GOT3 (cell line): ENCODE results near the gene METTL23.

Source experiments
- DNase-seq: peaks from one replicate; lab custom pipeline; 2025; ENCODE audit warnings: mixed read lengths; lab: John Stamatoyannopoulos, UW

The METTL23 gene, protein sequence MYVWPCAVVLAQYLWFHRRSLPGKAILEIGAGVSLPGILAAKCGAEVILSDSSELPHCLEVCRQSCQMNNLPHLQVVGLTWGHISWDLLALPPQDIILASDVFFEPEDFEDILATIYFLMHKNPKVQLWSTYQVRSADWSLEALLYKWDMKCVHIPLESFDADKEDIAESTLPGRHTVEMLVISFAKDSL

GRCh38 chr17:76726776-76727718 lies at the start of gene METTL23:
TSS of gene METTL23 (plus strand) at chr17:76726839. CDS start at chr17:76729711, 2,872 bp downstream.
- DNase-seq: no peak

DNA sequence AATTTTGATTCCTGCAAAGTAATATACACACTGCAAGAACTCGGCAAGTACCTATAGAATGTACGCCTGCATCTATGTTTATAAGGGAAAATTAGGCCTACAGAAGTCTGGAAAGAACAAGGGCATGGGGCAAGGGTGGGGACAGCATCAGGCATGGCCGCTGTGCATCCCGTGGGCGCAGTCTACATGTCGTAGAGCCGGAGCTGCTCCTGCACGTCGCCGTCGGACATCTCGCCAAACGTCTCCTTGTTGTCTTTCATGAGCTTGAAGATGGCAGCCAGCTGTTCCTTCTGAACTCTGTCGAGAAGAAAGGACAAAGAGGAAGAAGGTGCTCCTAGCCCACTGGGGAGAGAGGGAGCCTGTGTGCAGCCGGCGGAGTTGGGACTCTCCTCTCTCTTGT lies 49.2 kb upstream of the METTL23 start:
- DNase-seq: no peak

DNA sequence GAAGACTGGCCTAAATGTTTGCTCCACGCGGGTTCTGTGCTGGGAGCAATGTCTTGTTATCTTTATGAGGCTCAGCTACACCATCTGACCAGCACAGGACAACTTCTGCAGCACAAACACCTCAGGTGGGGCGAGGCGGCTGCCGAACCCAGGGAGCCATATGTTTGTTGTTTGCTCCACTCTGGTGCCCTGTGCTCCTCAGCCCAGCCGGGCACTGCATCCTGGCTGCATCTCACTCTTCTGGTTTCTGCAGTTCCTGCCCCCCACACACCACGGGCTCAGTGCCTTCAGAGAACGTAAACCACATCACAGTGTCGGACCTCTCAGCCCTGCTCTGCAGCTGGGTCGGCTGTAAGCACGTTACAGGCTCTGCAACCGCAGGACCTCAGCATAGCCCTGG lies 48.3 kb upstream of the METTL23 start:
- no peak for DNase-seq

DNA sequence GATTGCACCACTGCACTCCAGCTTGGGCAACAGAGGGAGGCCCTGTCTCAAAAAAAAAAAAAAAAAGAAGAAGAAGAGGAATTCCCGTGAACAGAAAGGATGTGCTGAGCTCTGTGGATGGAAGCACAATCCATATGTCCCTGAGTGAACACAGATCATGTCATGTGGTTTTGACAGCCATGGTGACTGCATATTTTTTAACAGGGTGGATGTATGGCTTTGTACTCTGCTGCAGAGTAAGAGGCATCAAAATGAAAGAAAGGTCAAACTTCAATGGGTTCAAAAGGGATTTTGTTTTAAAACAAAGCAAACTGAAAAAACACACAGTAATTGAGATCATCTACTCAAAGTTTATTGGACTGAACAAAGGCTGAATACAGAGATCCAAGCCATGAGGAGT lies 47.4 kb upstream of the METTL23 start:
- no peak for DNase-seq

DNA sequence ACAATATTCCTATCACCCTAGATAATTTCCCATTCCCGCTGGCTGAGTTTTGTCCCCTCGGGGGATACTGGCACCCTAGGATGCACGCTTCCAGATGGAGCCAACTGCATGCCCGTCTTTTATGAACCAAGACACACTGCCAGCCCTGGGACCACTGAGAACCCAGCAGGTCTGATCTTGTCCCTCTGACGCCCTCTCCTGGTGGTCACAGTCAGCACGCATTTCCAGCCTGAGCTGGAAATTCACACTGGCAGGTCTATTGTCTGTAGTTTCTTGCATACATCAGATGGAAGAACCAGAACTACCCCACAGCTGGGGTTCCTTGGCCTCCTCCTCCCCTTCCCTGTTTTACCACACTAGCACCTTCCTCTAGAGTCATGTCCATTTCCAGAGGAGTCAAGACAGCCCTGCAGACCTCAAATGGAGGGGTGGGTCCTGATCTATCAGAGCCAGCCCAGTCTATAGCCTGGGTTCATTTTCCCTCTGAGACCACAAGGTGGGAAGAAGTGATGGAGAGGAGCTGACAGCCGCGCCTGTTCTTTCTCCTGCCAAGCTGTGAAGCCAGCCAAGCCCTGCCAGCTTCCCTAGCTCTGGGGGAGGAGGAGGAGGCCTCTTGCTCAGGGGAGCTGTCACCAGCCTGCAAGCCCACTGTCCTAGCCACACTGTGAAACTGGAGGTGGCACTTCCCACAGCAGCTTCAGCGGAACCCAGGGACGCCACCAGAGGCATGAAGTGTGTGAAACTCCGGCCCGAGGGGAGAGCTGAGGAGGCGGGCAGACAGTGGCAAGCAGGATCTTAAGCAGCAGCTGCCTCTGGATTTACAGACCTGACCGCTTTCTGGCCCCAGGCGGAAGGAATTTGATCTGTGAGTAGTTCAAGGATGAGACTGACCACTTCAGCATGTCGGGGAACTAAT lies 45.2 kb upstream of the METTL23 start:
- DNase-seq: peak; percentile 8

GRCh38 chr17:76682296-76682695 lies 44.3 kb upstream of the METTL23 start:
- no peak for DNase-seq

- DNase-seq: no peak
Observed at GRCh38 chr17:76683011-76683755, 43.5 kb upstream of the METTL23 start.

DNA sequence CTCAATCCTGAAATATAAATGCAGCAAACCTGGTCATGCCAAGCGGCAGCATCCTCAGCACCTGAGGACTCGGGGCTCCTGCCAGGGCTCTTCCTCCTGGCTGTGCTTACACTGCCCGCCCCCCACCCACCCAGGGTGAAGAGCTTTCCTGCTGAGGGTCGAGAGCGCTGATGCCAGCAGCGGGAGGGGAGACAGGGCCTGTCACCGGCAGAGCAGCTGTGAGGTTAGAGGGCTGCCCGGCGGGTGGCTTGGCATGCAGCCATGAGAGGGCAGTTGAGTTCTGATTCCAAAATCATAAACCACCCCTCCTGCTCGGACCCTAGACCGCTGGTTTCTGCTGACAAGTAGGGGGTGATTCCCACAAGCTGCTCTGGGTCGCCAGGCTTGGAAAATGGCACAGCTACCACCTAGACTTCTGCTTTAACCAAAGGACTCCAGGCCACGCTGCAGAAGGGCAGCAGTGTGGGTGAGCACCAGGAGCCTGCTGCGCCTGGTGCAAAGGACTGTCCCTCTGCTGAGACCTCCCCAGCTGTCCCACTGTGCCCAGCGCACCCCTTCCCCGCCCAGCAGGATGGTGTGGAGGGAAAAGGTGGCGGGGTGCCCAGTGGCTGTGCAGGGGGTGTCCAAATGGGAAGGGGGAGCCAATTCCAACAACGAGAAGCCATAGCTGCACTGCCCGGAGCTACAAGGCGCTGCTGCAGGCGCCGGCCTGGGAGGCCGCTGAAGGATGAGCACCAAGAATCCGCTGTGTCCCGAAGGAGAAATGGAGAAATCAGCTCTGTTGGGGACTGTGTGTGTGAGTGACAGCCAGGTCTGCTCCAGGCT lies 42.5 kb upstream of the METTL23 start:
- no peak for DNase-seq

DNA sequence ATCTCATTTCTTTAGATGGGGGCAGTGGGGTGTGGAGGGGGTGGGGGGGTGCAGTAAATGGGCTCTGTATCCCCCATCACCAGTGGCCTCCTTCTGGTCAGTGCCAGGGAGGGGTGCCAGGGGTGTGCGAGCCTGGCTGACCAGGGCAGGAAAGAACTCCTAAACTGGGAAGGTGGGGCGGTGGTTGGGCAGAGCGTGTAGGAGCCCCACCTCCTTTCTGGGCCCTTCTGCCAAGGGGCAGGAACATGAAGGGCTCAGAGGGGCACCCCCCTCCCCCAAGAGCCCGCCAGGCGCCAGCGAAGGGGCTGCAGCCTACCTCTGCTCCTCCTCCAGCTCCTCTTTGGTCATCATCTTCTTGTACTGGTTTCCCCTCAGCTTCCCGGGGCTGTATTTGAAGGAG lies 41.9 kb upstream of the METTL23 start:
- DNase-seq: no peak

GRCh38 chr17:76685366-76685765 lies 41.3 kb upstream of the METTL23 start:
- no peak for DNase-seq

DNA sequence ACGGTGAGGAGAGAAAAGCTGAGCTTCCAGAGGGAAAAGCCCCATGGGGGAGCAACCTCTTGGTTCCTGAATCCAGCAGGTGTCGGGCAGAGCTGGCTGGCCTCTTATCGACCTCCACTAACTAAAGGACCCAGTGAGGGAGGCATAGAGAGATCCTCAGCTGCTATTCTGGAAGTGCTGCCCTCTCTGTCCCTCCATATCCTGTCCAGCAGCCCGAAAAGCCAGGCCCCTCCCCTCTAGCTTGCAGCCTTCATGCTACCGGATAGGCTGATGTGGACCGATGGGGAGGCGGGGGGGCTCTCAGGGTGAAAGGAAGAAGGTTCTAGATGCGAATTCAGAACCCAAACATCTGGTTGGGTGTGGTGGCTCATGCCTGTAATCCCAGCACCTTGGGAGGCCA lies 40.8 kb upstream of the METTL23 start:
- no peak for DNase-seq

DNA sequence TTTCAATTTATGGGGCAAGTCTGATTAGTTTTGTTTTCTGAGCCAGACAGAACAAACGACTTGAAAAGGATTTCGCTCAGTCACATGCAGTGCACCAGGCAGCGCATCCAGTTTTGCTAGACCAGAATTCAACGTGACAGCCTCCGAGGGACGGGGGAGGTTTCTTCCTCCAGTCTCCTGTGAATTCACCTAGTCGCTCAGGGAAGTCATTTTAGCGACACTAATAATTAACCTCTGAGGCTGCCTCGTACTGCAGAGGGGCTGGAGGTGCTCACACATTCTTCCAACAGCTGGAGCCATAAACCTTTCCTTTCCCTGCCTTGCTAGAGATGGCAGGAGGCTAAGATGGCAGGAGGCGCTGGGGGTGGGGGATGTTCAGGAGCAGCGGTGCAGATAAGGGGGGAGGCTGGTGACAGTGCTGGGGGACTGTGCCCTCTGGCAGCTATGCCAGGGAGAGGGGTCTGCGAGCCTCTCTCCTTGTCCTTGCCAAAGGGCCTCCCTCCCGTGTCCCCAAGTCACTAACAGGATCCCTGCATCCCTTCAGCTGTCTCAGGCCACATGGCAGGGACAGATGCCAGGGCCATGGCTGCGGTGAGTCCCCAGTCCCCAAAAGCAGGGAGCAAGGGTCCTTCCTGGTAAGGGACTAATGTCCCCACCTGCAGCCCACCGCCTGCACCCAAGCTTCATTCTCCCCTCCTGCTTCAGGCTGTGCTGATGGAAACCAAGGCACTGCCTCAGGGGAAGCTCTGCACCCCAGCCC lies 39.9 kb upstream of the METTL23 start:
- DNase-seq: no peak

- no peak for DNase-seq
Observed at GRCh38 chr17:76687298-76688164, 39.1 kb upstream of the METTL23 start.

GRCh38 chr17:76688165-76688622 lies 38.4 kb upstream of the METTL23 start:
- no peak for DNase-seq

- no peak for DNase-seq
Observed at GRCh38 chr17:76689859-76690258, 36.8 kb upstream of the METTL23 start.

DNA sequence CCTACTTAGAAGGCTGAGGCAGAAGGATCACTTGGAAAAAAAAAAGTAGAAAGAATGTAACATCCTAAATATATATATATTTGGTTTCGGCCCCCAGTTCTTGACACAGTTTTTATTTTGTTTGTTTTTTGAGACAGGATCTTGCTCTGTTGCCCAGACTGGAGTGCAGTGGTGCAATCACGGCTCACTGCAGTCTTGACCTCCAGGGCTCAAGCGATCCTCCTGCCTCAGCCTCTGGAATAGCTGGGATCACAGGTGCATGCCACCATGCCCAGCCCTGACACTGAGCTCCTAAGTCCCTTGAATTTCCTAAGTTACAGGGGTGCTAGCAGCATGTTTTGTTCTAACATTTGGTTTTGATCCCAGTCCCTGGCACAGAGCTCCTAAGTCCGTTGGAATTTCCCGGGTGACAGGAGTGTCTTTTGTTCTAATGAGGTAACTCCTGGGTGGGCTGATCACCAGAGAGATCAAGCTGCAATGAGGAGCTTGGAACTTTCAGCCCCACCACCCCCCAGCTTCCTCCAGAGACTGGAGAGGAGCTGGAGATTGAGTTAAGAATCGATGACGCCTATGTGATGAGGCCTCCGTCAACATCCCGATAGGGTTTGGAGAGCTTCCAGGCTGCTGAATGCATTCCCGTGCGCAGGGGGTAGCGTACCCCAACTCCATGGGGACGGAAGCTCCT lies 35.9 kb upstream of the METTL23 start:
- DNase-seq: no peak

GRCh38 chr17:76691379-76692191 lies 35.1 kb upstream of the METTL23 start:
- DNase-seq: no peak
